Loucy (cell line): Measurements from ENCODE around the gene TMEM190.

Experiments
- H2AFZ ChIP-seq: fragments of 200-600 bp; sonication (generic); 2 replicates; pipeline ENCODE4 v1.6.0; 2016; ENCODE audit warnings: antibody characterized with exemption, mild to moderate bottlenecking, low read length, moderate library complexity
- H3F3A ChIP-seq: fragments of 200-600 bp; 2 replicates; pipeline ENCODE4 v1.6.0; 2016; ENCODE audit warnings: antibody characterized with exemption, low read depth, mild to moderate bottlenecking
- H3K27me3 ChIP-seq: fragments of 200-600 bp; sonication (generic); 2 replicates; pipeline ENCODE4 v1.6.1; 2014; ENCODE audit warnings: low read length, mild to moderate bottlenecking; ENCODE audit not compliant: insufficient read depth, poor library complexity, severe bottlenecking
- H3K36me3 ChIP-seq: fragments of 200-600 bp; sonication (generic); 2 replicates; pipeline ENCODE4 v1.6.1; 2016; ENCODE audit warnings: low read length; ENCODE audit not compliant: insufficient read depth
- H3K4me1 ChIP-seq: fragments of 200-600 bp; sonication (generic); 2 replicates; pipeline ENCODE4 v1.5.1; 2014; ENCODE audit warnings: low read length, mild to moderate bottlenecking; ENCODE audit not compliant: insufficient read depth, poor library complexity, severe bottlenecking
- H3K4me2 ChIP-seq: fragments of 200-600 bp; sonication (generic); 2 replicates; pipeline ENCODE4 v1.6.0; 2014; ENCODE audit warnings: antibody characterized with exemption, low read length, low read depth, mild to moderate bottlenecking; ENCODE audit not compliant: poor library complexity, severe bottlenecking
- H3K4me3 ChIP-seq: fragments of 200-600 bp; sonication (generic); 2 replicates; pipeline ENCODE4 v1.5.1; 2014; ENCODE audit warnings: low read length, mild to moderate bottlenecking, mixed read lengths; ENCODE audit not compliant: poor library complexity, severe bottlenecking
- H3K79me2 ChIP-seq: fragments of 200-600 bp; sonication (generic); 2 replicates; pipeline ENCODE4 v1.6.1; 2014; ENCODE audit warnings: low read length; ENCODE audit not compliant: insufficient read depth
- H3K9ac ChIP-seq: fragments of 200-600 bp; sonication (generic); 2 replicates; pipeline ENCODE4 v1.6.0; 2014; ENCODE audit warnings: mild to moderate bottlenecking, low read depth, low read length, moderate library complexity; ENCODE audit not compliant: poor library complexity, severe bottlenecking
- H3K9me2 ChIP-seq: fragments of 200-600 bp; sonication (generic); replicated peaks from 2 replicates; pipeline ENCODE4 v1.6.1; 2016; ENCODE audit warnings: low read depth, low read length, mixed read lengths
- H3K9me3 ChIP-seq: fragments of 200-600 bp; sonication (generic); 2 replicates; pipeline ENCODE4 v1.6.1; 2014; ENCODE audit warnings: mild to moderate bottlenecking, antibody characterized with exemption, low read length, low read depth; ENCODE audit not compliant: insufficient read depth
- H4K20me1 ChIP-seq: fragments of 200-600 bp; sonication (generic); 2 replicates; pipeline ENCODE4 v1.6.0; 2014; ENCODE audit warnings: antibody characterized with exemption, low read length, mild to moderate bottlenecking; ENCODE audit not compliant: insufficient read depth, poor library complexity, severe bottlenecking
- EZH2phosphoT487 ChIP-seq: fragments of 200-600 bp; IDR thresholded peaks from 2 replicates; pipeline ENCODE4 v1.6.1; 2018; ENCODE audit warnings: antibody characterized with exemption, mild to moderate bottlenecking, moderate library complexity, borderline replicate concordance
- TF ChIP-seq, protein P1 (sequence below): fragments of 200-600 bp; sonication (generic); conservative IDR thresholded peaks from 2 replicates; pipeline ENCODE4 v1.5.1; 2014; ENCODE audit warnings: mild to moderate bottlenecking, antibody characterized with exemption, low read length

TMEM190 gene

GRCh38 chr19:55336101-55336500 is 40.5 kb upstream of the TMEM190 start:
- no peaks in the 10 kb centered on the region for H3K9me2 ChIP-seq
- no peak overlapping the region for H2AFZ ChIP-seq
- peaks cover 12% of the 10 kb centered on the region; the same call in 1 of the 2 replicates for H3K79me2 ChIP-seq
- H3K4me3 ChIP-seq: no peak overlapping the region
- peaks cover 11% of the 10 kb centered on the region for H4K20me1 ChIP-seq
- H3K4me2 ChIP-seq: no peak overlapping the region
- H3F3A ChIP-seq: no peaks in the 10 kb centered on the region
- H3K36me3 ChIP-seq: no peaks in the 10 kb centered on the region
- H3K27me3 ChIP-seq: no peaks in the 10 kb centered on the region
- no peak overlapping the region for H3K9ac ChIP-seq
- peaks cover 21% of the 10 kb centered on the region for H3K4me1 ChIP-seq
- TF ChIP-seq, protein P1, sequence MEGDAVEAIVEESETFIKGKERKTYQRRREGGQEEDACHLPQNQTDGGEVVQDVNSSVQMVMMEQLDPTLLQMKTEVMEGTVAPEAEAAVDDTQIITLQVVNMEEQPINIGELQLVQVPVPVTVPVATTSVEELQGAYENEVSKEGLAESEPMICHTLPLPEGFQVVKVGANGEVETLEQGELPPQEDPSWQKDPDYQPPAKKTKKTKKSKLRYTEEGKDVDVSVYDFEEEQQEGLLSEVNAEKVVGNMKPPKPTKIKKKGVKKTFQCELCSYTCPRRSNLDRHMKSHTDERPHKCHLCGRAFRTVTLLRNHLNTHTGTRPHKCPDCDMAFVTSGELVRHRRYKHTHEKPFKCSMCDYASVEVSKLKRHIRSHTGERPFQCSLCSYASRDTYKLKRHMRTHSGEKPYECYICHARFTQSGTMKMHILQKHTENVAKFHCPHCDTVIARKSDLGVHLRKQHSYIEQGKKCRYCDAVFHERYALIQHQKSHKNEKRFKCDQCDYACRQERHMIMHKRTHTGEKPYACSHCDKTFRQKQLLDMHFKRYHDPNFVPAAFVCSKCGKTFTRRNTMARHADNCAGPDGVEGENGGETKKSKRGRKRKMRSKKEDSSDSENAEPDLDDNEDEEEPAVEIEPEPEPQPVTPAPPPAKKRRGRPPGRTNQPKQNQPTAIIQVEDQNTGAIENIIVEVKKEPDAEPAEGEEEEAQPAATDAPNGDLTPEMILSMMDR: no peak
- no peak for TF ChIP-seq EZH2phosphoT487
- H3K9me3 ChIP-seq: no peaks in the 10 kb centered on the region

DNA sequence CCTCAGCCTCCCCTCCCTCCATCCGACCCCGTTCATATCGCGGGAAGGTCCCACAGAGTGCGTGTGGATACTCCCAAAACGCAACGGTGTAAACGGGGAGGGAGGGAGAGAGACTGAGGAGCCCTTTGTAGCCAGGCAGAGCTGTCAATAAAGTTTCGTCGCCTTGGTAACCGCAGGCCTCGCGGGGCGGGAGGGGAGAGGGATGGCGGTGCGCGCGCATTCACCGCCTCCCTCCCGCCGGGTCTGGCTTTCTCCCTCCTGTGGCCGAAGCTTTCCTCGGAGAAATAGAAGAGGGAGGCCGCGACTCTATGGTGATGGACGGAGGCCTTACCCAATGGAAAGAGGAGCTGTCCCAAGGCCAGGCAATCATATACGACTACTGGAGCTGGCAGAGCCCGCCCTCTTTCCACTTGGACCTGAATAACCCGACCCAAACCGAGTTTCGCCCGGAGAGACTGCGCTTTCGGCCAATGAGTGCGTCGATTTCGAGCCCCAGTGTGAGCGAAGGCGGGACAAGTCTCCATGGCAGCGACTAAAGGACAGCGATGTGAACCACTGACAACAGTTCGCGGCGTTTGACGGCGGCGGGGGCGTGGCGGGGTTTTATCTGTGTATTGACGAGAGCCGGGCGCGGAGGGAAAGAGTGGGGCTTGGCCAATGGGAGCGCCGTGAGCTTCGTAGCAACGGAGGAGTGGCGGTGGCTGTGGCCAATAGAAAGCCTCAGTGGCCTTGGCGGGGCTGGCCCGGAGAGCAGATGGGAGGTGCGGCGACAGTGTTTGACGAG is 37.3 kb upstream of the TMEM190 start, which contains the start of gene KMT5C:
KMT5C (plus strand) TSS at position 772 of the 784 bp plus-strand sequence. CDS start 2,061 bp downstream, outside the sequence.
- peak within 1 kb of the TSS; percentile 99 for H3K4me3 ChIP-seq
- H3K36me3 ChIP-seq: no peaks in the 10 kb centered on the region
- H3K27me3 ChIP-seq: no peaks in the 10 kb centered on the region
- H3K79me2 ChIP-seq: peaks cover 29% of the 10 kb centered on the region
- H3K9me2 ChIP-seq: no peaks in the 10 kb centered on the region
- peak within 1 kb of the TSS; percentile 95 for H3K4me2 ChIP-seq
- H3F3A ChIP-seq: no peaks in the 10 kb centered on the region
- H2AFZ ChIP-seq: peak within 1 kb of the TSS; percentile 81
- TF ChIP-seq, protein P1: no peak
- TF ChIP-seq EZH2phosphoT487: no peak
- peak within 1 kb of the TSS; percentile 99 for H3K9ac ChIP-seq
- H3K4me1 ChIP-seq: peaks cover 29% of the 10 kb centered on the region
- H4K20me1 ChIP-seq: peaks cover 25% of the 10 kb centered on the region
- H3K9me3 ChIP-seq: no peaks in the 10 kb centered on the region

DNA sequence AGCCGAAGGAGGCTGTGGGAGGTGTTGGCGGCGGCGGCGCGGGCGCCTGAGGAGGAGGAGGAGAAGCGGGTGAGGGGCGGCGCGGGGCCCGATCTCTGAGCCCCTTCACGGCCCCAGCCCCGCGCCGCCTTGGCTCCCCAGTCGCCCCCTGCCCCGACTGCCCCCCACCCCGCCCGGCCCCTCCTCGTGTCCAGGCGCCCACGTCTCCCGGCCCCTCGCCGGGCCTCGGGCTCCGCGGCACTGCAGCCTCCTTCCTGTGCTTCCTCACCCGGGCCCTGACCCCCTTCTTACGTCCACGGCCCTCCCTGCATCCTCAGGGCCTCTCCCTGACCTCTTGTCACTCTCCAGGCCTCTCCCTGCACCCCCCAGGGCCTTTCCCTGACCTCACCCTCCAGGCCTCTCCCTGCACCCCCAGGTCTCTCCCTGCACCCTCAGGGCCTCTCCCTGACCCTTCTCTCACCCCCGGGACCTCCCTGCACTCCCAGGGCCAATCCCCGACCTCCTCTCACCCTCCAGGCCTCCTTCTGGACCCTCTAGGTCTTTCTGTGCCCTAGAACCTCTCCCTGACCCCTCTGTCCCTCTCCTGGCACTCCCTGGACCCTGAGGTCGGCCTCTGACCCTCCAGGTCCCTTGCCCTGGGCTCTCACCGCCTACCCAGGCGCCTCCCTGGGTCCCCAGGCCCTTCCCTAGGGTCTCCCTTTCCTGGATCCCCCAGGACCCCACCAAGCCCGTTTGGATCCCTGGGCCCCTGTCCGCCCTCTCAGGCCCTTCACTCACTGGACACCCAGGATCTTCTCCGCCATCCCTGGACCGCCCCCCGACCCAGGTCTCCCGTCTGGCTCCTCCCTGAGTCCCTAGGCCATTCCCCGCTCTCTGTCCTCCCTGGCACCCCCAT is 36.5 kb upstream of the TMEM190 start:
- H4K20me1 ChIP-seq: peaks cover 25% of the 10 kb centered on the region
- H2AFZ ChIP-seq: no peak overlapping the region
- H3K4me3 ChIP-seq: peak overlapping the region; percentile 99
- peak overlapping the region; percentile 95 for H3K4me2 ChIP-seq
- H3K9ac ChIP-seq: peak overlapping the region; percentile 99
- no peaks in the 10 kb centered on the region for H3K9me2 ChIP-seq
- H3K27me3 ChIP-seq: no peaks in the 10 kb centered on the region
- H3K4me1 ChIP-seq: peaks cover 29% of the 10 kb centered on the region
- no peak for TF ChIP-seq EZH2phosphoT487
- no peaks in the 10 kb centered on the region for H3F3A ChIP-seq
- H3K36me3 ChIP-seq: no peaks in the 10 kb centered on the region
- no peaks in the 10 kb centered on the region for H3K9me3 ChIP-seq
- peaks cover 29% of the 10 kb centered on the region for H3K79me2 ChIP-seq
